OCI-LY1 (cell line): ENCODE results near the gene PPP1CB.

ENCODE experiments used
- CTCF ChIP-seq: fragments of 200-600 bp; sonication (generic), shearing (Covaris generic); IDR thresholded peaks from 2 replicates; pipeline ENCODE4 v1.5.1; 2017; ENCODE audit warnings: mild to moderate bottlenecking, antibody characterized with exemption, low read length, moderate library complexity, mixed read lengths
- EZH2 ChIP-seq: fragments of 200-600 bp; sonication (generic), shearing (Covaris generic); IDR thresholded peaks from 2 replicates; pipeline ENCODE4 v1.8.0; 2017; ENCODE audit warnings: borderline replicate concordance, mixed run types, mild to moderate bottlenecking, antibody characterized with exemption, low read length, moderate library complexity, mixed read lengths

- TF ChIP-seq CTCF (no peak), EZH2 (no peak)
Measured at GRCh38 chr2:28768952-28769351, 17.3 kb downstream of the PPP1CB start.
